Measurements from ENCODE around the gene TCP11.

DNA sequence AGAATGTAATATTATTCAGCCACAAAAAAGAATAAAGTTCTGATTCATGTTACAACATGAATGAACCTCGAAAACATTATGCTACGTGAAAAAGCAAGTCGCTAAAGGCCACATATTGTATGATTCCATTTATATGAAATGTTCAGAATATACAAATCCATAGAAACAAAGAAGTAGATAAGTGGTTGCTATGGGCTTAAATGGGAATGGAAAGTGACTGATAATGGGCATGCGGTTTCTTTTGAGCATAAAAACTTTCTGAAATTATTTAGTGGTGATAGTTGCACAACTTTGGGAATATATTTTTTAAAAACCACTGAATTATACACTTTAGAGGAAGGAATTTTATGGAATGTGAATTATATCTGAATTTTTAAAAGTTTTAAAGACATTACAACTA lies 33.4 kb upstream of the TCP11 start:
- TF ChIP-seq HNRNPH1 (optimal IDR thresholded peaks at IDR 0.05; ENCODE audit: low read depth, low read length), result no peak
- no peak for TF ChIP-seq ATF2 (CRISPR knock-in tag; IDR thresholded peaks at IDR 0.05)
- no peak for TF ChIP-seq MEIS1 (CRISPR knock-in tag; IDR thresholded peaks at IDR 0.05; ENCODE audit: borderline replicate concordance)
- no peak for TF ChIP-seq CTCF (CRISPR knock-in tag; IDR thresholded peaks at IDR 0.05)
- TF ChIP-seq SP2 (CRISPR knock-in tag; IDR thresholded peaks at IDR 0.05), result no peak
- TF ChIP-seq POLR2A (IDR thresholded peaks at IDR 0.05; ENCODE audit: insufficient read depth in 1 of 2, low read depth in 2 of 2, low read length in 2 of 2), result no peak
- no peak for TF ChIP-seq HOXA9 (CRISPR knock-in tag; IDR thresholded peaks at IDR 0.05; ENCODE audit: borderline replicate concordance)
- TF ChIP-seq ZNF768 (CRISPR knock-in tag; IDR thresholded peaks at IDR 0.05), result no peak
- no peak for TF ChIP-seq YY1 (IDR thresholded peaks at IDR 0.05; ENCODE audit: insufficient read depth, insufficient replicate concordance, low read depth, low read length)

All from HepG2 (cell line).